ACHN (cell line): ENCODE measurements around the gene MPIG6B.

Experiments
- DNase-seq: peaks from one replicate; pipeline ENCODE4 v3.0.0-alpha.2; 2015
- in situ Hi-C: cut with HindIII; loops from 2 replicates; pipeline ENCODE4 v1.10.0; 2017; ENCODE audit warnings: low sequenced_read_pairs, low pct_ligation_motif_present, low pct_unique_long_range_greater_than_20kb

MPIG6B gene, protein sequence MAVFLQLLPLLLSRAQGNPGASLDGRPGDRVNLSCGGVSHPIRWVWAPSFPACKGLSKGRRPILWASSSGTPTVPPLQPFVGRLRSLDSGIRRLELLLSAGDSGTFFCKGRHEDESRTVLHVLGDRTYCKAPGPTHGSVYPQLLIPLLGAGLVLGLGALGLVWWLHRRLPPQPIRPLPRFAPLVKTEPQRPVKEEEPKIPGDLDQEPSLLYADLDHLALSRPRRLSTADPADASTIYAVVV

GRCh38 chr6:31723245-31723979 is at the start of gene MPIG6B:
MPIG6B (plus strand) TSS chr6:31723373; CDS start chr6:31723384, 11 bp downstream.
- in situ Hi-C loops, result no loop called here

DNA sequence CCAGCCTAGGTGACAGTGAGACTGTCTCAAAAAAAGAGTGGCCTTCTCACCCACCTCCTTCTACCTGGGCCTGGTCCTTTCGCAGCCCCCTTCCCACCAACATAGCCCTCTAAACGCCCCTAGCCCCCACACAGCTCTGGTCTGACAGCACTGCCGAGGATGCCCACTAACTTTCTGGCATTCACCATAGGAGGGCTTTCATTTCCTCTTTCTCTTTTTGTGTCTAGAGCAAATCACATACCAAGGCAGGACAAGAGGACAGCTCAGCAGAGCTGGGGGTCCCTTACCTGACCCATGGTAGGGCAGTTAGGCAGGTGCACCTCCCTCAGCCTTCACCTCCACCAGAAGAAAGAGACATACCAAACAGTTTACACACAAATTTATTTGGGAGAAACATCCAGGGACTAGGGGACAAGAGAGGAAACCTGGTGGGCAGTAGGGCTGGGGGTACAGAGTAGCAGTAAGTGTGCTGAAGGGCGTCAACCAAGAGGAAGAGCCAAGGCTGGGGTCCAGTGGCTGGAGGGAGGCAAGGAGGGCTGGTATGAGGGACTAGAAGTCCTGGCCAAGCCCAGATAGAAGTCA is 46.8 kb upstream of the MPIG6B start:
- in situ Hi-C loops, result no loop called here
- DNase-seq, result no peak

More at GRCh38 chr6:31723245-31723979, at the start of gene MPIG6B:
- no peak for DNase-seq

DNA sequence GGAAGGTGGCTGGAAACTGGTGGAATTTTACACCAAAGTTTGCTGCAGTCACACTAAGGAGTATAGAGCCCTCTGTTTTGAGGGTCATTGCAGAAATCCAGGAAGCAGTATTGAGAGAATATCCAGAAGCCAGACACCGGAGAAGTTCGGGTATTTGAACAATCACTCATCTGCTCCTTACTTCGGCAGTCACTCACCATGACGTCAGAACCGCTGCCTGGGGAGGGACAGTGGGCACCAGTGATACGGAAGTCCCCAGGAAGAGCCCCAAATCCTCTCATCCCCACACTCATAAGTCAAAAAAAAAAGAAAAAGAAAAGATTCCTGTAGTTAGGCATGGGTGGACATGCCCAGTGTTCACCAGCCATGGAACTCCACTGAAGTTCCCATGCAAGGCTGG is 46.3 kb upstream of the MPIG6B start:
- DNase-seq, result no peak
- in situ Hi-C loops, result no loop called here

GRCh38 chr6:31677955-31678354 is 45.2 kb upstream of the MPIG6B start:
- no peak for DNase-seq
- in situ Hi-C loops, result no loop called here

DNA sequence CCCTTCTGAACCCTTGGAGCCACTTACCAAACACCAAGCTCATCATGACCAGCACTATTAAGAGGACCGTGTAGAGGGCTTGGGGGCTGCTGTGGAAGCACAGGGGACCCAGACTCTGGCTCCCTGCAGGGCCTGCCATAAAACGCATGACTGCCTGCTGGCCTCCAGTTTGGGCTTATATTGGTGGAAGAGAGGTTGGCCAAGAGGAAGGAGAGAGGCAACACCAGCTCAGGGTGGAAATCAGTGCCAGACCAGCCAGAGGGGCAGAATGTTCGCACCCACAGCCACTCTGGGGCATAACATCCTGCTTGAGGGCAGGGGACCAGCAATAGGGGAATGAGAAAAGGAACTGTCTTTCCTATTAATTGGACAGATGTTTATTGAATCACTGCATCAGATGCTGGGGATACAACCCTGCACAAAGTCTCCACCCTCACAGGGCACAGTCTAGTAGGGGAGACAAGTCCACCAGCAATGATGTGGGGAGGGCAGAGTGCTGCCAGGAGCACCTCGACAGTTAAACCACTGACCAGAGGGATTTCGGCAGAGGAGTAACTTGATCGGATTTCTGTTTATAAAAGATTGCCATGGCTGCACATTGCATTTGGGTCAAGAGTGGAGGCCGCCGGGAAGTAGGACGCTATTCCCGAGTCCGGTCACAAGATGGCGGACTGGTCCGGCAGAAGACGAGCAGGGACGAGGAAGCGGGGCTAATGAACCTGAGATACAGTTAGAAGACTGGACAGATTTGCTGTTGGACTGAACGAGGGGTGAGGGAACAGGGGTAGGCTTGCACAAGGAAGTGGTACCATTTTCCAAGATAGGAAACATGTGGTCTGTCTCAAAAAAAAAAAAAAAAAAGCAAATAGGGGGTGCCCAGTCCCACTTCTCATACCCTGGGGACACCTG is 42.7 kb upstream of the MPIG6B start, which contains the start of gene LY6G5C:
Gene LY6G5C (minus strand): TSS at position 842 of the 909 bp plus-strand sequence. CDS start 694 bp downstream, at position 148.
- DNase-seq, result peak; percentile 82
- in situ Hi-C loops, result no loop called here

- in situ Hi-C loops, result no loop called here
- peak; percentile 83 for DNase-seq
Observed at GRCh38 chr6:31681135-31681671, 42.0 kb upstream of the MPIG6B start.

DNA sequence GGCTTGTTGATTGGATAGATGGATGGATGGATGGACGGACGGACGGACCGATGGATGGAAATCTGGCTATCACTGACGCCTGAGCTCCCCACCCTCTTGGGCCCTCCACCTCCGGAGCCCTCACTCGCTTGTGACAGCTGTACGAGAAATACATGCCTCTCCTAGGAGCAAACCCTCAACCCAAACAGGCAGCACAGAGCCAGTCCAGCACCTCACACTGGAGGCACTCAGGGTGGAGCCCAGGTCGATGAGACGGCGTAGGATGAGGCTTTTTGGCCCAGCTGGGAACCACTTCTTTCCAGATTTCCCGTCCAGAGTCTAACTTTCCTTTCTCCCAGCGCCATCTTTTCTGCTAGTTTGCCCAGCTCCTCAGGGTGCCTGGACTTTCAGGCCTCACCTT is 39.6 kb upstream of the MPIG6B start:
- in situ Hi-C loops, result no loop called here
- DNase-seq, result no peak

- no peak for DNase-seq
- in situ Hi-C loops, result no loop called here
Observed at GRCh38 chr6:31686483-31686882, 36.7 kb upstream of the MPIG6B start.

DNA sequence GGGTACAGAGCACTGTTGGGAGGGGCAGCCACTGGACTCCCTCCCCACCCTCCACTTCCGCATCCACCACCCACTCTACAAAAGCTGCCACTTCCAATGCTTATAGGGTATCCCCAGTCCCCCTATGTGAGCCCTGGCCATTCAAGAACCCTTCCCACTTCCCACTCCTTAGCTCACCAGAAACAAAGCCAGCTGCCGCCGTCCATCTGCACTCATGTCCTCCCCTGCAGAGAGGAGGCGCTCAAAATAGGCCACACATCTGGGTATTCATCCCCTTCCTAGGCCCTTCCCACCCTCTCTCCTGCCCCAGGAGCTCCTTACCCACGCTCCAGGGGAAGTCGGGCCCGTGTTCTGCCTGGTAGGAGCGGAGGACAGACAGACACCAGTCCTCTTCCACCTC is 35.9 kb upstream of the MPIG6B start:
- in situ Hi-C loops, result no loop called here
- DNase-seq, result no peak

DNA sequence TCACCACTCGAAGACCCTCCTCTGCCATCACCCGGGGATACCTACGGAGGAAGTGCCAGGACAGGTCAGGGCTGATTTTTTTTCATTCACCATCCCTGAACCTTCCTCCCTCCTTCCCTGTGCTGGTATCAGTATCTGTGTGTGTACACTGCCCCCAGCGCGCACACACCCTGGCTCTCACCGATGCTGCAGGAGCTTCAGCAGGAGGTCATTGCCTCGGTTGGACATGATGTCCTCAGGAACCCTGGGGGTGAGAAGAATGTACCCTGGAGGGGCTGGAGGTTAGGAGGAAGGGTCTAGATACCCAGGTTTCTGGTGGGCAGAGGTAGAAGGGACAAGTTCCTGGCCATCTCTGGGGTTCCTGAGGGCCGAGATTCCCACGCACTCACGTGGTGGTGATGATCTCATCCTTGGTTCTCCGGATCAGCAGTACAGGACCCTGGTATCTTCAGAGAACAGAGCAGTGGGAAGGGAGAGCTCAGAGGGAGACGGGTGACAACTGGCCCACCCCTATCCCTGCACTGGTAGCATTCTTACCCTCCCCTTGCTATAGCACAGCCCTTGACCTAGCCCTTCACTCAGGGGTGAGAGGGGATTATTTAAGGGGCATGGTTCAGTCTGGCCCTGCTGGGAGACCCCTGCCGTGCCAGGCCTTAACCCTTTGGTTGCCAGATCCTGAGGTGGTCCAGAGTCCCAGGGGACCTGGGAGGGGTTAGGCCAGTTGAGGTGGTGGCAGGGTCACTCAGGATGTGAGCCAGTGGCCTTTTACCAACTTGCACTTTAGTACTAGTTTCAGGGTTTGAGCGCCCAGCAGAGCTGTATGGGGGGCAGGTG is 35.1 kb upstream of the MPIG6B start:
- DNase-seq, result no peak
- in situ Hi-C loops, result no loop called here

DNA sequence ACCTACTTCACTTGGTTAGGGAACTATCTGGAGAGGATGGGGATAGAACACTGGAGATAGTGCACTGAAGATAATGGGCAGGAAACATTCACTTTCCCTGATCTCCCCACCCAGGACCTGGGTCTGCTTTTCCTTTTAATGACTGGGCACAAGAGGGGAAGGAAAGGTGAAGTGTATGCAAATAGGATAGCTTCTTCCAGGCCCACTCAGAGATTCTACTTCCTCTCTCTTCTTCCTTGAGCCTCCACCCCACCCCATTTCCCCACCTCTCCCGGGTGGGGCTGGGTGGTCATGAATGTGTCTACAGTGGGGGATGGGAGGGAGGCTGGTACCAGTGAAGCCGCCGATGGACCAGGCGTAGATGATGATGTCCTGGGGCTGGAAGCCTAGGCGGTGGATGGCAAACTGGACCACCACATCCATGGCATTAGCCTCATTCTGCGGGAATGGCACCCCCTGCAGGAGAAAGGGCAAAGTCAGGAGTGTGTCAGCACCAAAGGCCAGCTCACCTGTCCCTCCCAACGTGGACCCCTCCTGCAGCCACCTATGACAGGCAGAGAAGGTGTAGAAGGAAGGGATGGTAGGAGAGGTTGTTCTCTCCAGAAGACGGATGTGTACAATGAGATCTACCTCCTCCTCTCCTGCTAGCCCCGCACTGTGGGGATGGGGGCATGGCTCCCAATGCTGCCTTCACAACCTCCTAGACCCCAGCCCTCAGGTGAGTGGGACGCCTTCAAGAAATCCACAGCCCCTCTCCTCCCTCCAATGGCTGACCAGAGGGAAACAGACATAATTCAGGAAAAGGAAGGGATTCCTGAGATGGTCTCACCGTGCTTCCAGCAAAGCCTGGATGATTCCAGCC is 33.7 kb upstream of the MPIG6B start:
- no peak for DNase-seq
- in situ Hi-C loops, result no loop called here

- in situ Hi-C loops, result no loop called here
- DNase-seq, result no peak
Observed at GRCh38 chr6:31690231-31691077, 32.7 kb upstream of the MPIG6B start.

DNA sequence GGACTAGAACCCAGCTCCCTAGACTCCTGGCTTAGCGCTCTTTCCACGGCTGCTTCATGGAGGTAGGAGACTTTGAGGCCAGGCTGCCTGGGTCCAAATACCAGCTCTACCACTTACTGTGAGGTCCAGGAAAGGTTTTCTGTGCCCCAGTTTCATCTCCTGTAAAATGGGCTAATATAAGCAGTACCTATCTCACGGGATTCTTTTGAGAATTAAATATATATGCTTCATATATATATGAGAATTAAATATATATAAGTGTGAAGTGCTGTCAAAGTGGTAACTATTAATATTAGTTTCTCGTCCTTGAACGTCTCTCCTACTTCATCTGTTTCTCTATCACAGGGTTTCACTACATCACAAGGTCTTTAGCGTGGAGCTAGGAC is 32.1 kb upstream of the MPIG6B start:
- no peak for DNase-seq
- in situ Hi-C loops, result no loop called here

- DNase-seq, result no peak
- in situ Hi-C loops, result no loop called here
Observed at GRCh38 chr6:31691564-31692108, 31.5 kb upstream of the MPIG6B start.

DNA sequence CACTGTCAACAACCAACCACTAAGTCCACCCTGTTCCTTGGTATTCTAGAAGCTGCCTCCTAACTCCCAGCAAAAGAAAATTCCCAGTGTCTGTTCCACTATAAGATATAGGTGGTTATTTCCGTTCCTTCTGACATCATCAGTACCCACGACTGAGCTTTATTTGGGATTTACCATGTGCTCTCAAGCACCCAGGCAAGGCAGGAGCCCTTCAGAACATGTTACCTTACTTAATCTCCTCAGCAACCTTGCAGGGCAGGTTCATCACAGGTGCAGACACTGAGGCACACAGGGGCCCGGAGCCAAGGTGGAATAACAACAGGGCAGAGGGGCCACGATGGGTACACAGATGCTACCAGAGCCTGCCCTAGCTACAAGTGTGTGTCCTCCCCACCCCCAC is 30.8 kb upstream of the MPIG6B start:
- in situ Hi-C loops, result no loop called here

DNA sequence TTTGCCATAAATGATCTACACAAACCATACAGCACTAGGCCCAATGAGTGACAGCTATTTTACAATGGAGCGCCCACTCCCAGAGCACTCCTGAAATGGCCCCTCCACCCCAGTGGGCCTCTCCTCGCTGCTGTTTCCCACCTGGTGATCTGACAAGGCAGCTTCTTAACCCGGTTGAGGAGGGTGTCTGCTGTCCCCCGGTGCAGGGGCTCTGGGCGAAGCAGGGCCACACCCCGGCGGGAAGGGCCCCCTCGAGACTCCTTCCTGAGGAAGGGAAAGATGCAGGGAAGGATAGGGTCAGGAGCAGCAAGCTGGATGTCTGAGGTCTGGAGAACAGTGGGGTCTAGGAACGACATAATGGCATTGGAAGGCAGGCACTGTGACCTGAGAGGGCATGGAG is 30.3 kb upstream of the MPIG6B start:
- in situ Hi-C loops, result no loop called here
- no peak for DNase-seq

More for the DNA sequence above, 30.8 kb upstream of the MPIG6B start:
- DNase-seq, result no peak
